ENCODE measurements around the gene OPCML.

Gene OPCML

DNA sequence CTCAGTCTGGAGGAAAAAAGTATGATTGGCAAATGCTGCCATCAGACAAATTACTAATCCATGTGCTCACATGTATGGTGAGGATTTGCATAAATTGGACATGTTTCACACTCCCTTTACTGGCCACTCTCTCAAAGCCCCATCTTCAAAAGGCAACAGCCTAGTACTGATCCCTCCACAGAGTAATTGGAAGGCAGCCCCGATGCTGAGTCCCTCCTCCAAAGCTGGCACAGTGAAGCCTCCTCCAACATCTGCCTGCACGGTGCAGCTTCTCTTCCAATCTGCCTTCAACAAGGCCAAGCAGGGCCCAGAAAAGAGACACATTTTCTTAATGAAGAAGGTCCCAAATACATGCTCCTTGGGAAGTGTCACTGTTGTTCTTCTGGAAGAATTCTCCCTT, 350.6 kb downstream of the OPCML start:
- H3K27me3 ChIP-seq (replicated peaks; ENCODE audit: insufficient read depth, low read length), result no peaks in the 10 kb centered on the region
- DNase-seq, result no peak
- H3K36me3 ChIP-seq (replicated peaks; ENCODE audit: insufficient read depth, low read length), result no peaks in the 10 kb centered on the region
- no peak overlapping the region for H2AFZ ChIP-seq (ENCODE audit: low read length)
- no peak overlapping the region for H3K27ac ChIP-seq (ENCODE audit: low read length)
- H3K4me3 ChIP-seq (ENCODE audit: low read length), result no peak overlapping the region
- no peak overlapping the region for H3K4me2 ChIP-seq (ENCODE audit: low read depth, low read length)
- no peaks in the 10 kb centered on the region for H3K9me2 ChIP-seq (replicated peaks; ENCODE audit: insufficient read depth, low read length)
- no peaks in the 10 kb centered on the region for H4K20me1 ChIP-seq (ENCODE audit: insufficient read depth, low read length)
- H3K9me3 ChIP-seq (replicated peaks; ENCODE audit: insufficient read depth, low read length), result no peaks in the 10 kb centered on the region
- no peaks in the 10 kb centered on the region for H3K79me2 ChIP-seq (ENCODE audit: low read length)
- H3K9ac ChIP-seq (ENCODE audit: low read length), result no peak overlapping the region
- no peaks in the 10 kb centered on the region for H3F3A ChIP-seq (ENCODE audit: insufficient read depth, low read length)
- H3K4me1 ChIP-seq (ENCODE audit: low read length), result no peaks in the 10 kb centered on the region
- TF ChIP-seq EZH2phosphoT487 (IDR thresholded peaks at IDR 0.05; ENCODE audit: low read length) (no peak), CTCF (IDR thresholded peaks at IDR 0.05; ENCODE audit: low read length) (no peak), EZH2 (optimal IDR thresholded peaks at IDR 0.05; ENCODE audit: low read depth, low read length) (no peak)

DNA sequence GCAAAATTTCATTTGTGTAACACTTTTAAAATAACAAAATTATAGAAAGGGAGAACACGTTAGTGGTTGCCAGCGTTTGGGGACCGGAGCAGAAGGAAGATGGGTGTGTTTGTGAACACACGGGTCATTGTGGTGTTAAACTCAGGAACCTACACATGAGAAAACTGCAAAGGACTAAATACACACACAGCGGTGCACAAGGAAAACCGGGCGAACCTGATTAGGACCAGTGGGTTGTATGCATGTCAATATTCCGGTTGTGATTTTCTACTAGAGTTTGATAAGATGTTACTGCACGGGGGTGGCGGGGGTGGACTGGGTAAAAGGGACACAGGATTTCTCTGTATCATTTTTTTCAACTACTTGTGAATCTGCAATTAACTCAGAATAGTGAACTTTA, 351.2 kb downstream of the OPCML start:
- no peak overlapping the region for H3K4me3 ChIP-seq (ENCODE audit: low read length)
- no peaks in the 10 kb centered on the region for H3K9me3 ChIP-seq (replicated peaks; ENCODE audit: insufficient read depth, low read length)
- H3K9ac ChIP-seq (ENCODE audit: low read length), result no peak overlapping the region
- H3K4me1 ChIP-seq (ENCODE audit: low read length), result no peaks in the 10 kb centered on the region
- H2AFZ ChIP-seq (ENCODE audit: low read length), result no peak overlapping the region
- no peak overlapping the region for H3K27ac ChIP-seq (ENCODE audit: low read length)
- H3K36me3 ChIP-seq (replicated peaks; ENCODE audit: insufficient read depth, low read length), result no peaks in the 10 kb centered on the region
- H3K4me2 ChIP-seq (ENCODE audit: low read depth, low read length), result no peak overlapping the region
- DNase-seq, result no peak
- H3K79me2 ChIP-seq (ENCODE audit: low read length), result no peaks in the 10 kb centered on the region
- H3F3A ChIP-seq (ENCODE audit: insufficient read depth, low read length), result no peaks in the 10 kb centered on the region
- no peaks in the 10 kb centered on the region for H3K9me2 ChIP-seq (replicated peaks; ENCODE audit: insufficient read depth, low read length)
- TF ChIP-seq EZH2 (optimal IDR thresholded peaks at IDR 0.05; ENCODE audit: low read depth, low read length) (no peak), CTCF (IDR thresholded peaks at IDR 0.05; ENCODE audit: low read length) (no peak), EZH2phosphoT487 (IDR thresholded peaks at IDR 0.05; ENCODE audit: low read length) (no peak)
- no peaks in the 10 kb centered on the region for H4K20me1 ChIP-seq (ENCODE audit: insufficient read depth, low read length)
- no peaks in the 10 kb centered on the region for H3K27me3 ChIP-seq (replicated peaks; ENCODE audit: insufficient read depth, low read length)

GRCh38 chr11:133180201-133180600, 352.1 kb downstream of the OPCML start:
- no peaks in the 10 kb centered on the region for H3K9me2 ChIP-seq (replicated peaks; ENCODE audit: insufficient read depth, low read length)
- no peak for DNase-seq
- TF ChIP-seq EZH2 (optimal IDR thresholded peaks at IDR 0.05; ENCODE audit: low read depth, low read length), result no peak
- no peak for TF ChIP-seq EZH2phosphoT487 (IDR thresholded peaks at IDR 0.05; ENCODE audit: low read length)
- no peak for TF ChIP-seq CTCF (IDR thresholded peaks at IDR 0.05; ENCODE audit: low read length)
- H3F3A ChIP-seq (ENCODE audit: insufficient read depth, low read length), result no peaks in the 10 kb centered on the region
- H3K4me3 ChIP-seq (ENCODE audit: low read length), result no peak overlapping the region
- H3K79me2 ChIP-seq (ENCODE audit: low read length), result no peaks in the 10 kb centered on the region
- no peak overlapping the region for H3K4me2 ChIP-seq (ENCODE audit: low read depth, low read length)
- H2AFZ ChIP-seq (ENCODE audit: low read length), result no peak overlapping the region
- H3K9me3 ChIP-seq (replicated peaks; ENCODE audit: insufficient read depth, low read length), result no peaks in the 10 kb centered on the region
- no peak overlapping the region for H3K27ac ChIP-seq (ENCODE audit: low read length)
- no peak overlapping the region for H3K9ac ChIP-seq (ENCODE audit: low read length)
- no peaks in the 10 kb centered on the region for H3K27me3 ChIP-seq (replicated peaks; ENCODE audit: insufficient read depth, low read length)
- no peaks in the 10 kb centered on the region for H3K36me3 ChIP-seq (replicated peaks; ENCODE audit: insufficient read depth, low read length)
- no peaks in the 10 kb centered on the region for H4K20me1 ChIP-seq (ENCODE audit: insufficient read depth, low read length)
- no peaks in the 10 kb centered on the region for H3K4me1 ChIP-seq (ENCODE audit: low read length)
